Measurements from ENCODE around the gene ASTN1.

GRCh38 chr1:177103005-177103852 lies 61.3 kb downstream of the ASTN1 start:
- TF ChIP-seq POLR2A (IDR thresholded peaks at IDR 0.05; ENCODE audit: low read length), result no peak
- TF ChIP-seq GATA1 (IDR thresholded peaks at IDR 0.05; ENCODE audit: low read depth, low read length), result no peak
